Measurements from ENCODE around the gene POLR3E. TPM values are rescaled to one million over a fixed set of nuclear protein-coding genes. Genes with fewer than 3 reads are reported as not detected.

POLR3E gene
- total RNA-seq, 2 experiments from 2014 or later: 66.9 to 67.9 TPM

DNA sequence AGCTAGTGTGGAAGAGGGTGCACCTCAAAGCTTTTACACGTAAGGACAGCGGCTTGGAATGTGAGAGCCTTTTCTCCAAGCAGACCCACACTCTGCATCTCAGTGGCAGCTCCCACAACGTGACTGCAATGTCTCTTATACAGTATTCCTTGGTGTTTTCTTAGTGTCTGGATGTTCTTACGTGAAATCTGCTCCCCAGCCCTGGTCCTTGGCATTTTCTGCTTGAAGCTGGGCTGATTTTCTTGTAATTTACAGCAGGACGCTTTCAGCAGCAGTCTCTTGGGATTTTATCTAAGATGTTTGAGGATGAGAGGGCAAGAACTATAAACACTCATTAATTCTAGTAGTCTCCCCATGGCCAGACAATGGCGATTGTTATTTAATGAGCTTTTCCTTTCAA is 12.1 kb upstream of the POLR3E start:
- no peak overlapping the region for H3K27ac Mint-ChIP-seq
- no peaks in the 10 kb centered on the region for H3K27me3 Mint-ChIP-seq
- intact Hi-C loops (cut with micrococcal nuclease): no loop called here
- no peak for ATAC-seq
- no peak overlapping the region for H3K4me3 Mint-ChIP-seq
- no peak for TF ChIP-seq CTCF (IDR thresholded peaks at IDR 0.05)
- POLR2A ChIA-PET: interaction anchor here (1.0 kb wide), 1 partner anchor 12 kb away, joined by 3 read pairs; no protein-coding TSS in a partner anchor
- H3K36me3 Mint-ChIP-seq (ENCODE audit: low read depth): peaks cover 26% of the 10 kb centered on the region
- CTCF ChIA-PET: interaction anchor here (0.7 to 3.1 kb wide), 2 partner anchors 12 to 16 kb away, joined by 3 to 12 read pairs; partner anchors contain the start of gene POLR3E
- no peaks in the 10 kb centered on the region for H3K9me3 Mint-ChIP-seq
- no peak for DNase-seq
- H3K4me1 Mint-ChIP-seq (ENCODE audit: low read depth): peaks cover 2% of the 10 kb centered on the region

DNA sequence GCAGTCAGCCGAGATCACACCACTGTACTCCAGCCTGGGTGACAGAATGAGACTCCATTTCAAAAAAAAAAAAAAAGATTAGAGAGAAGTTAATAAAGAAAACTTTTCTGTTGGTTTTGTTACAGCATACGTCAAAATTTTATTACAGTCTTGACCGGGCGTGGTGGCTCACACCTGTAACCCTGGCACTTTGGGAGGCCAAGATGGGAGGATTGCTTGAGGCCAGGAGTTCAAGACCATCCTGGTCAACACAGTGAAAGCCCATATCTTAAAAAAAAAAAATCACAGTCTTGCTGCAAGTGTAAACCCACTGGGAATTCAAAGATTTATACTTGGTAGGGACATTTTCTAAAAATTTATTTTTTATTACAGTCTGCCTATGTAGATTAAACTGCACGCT is 6.2 kb upstream of the POLR3E start:
- DNase-seq (no peak), ATAC-seq (no peak)
- Mint-ChIP-seq H3K27ac (no peak overlapping the region), H3K4me3 (no peak overlapping the region), H3K36me3 (ENCODE audit: low read depth) (no peaks in the 10 kb centered on the region), H3K9me3 (no peaks in the 10 kb centered on the region), H3K4me1 (ENCODE audit: low read depth) (peaks cover 7% of the 10 kb centered on the region), H3K27me3 (no peaks in the 10 kb centered on the region)
- ChIA-PET CTCF (no interaction called here), POLR2A (no interaction called here)
- TF ChIP-seq CTCF (IDR thresholded peaks at IDR 0.05): no peak
- intact Hi-C loops (cut with micrococcal nuclease): no loop called here

GRCh38 chr16:22291860-22292318 is 5.3 kb upstream of the POLR3E start:
- ATAC-seq (no peak), DNase-seq (no peak)
- intact Hi-C loops (cut with micrococcal nuclease): no loop called here
- no peaks in the 10 kb centered on the region for H3K27me3 Mint-ChIP-seq
- no peak overlapping the region for H3K4me3 Mint-ChIP-seq
- peaks cover under 1% of the 10 kb centered on the region for H3K36me3 Mint-ChIP-seq (ENCODE audit: low read depth)
- ChIA-PET CTCF (no interaction called here), POLR2A (interaction anchor here (0.8 to 1.4 kb wide), 2 partner anchors 88 to 100 kb away, joined by 3 read pairs; no protein-coding TSS in a partner anchor)
- H3K27ac Mint-ChIP-seq: no peak overlapping the region
- no peaks in the 10 kb centered on the region for H3K9me3 Mint-ChIP-seq
- peaks cover 9% of the 10 kb centered on the region for H3K4me1 Mint-ChIP-seq (ENCODE audit: low read depth)
- TF ChIP-seq CTCF (IDR thresholded peaks at IDR 0.05): no peak

DNA sequence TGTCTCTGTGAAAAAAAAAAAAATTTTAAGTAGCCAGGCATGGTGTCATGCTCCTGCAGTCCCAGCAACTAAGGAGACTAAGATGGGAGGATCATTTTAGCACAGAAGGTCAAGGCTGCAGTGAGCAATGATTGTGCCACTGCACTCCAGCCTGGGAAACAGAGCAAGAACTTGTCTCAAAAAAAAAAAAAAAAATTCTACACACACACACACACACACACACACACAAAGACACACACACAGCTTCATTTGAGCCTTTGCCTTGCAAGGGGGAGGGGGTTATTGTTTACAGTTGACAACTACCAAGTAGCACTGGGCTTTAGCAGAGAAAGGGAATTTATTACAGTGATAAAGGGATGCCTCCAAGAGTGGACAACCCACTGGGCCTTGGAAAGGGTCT is 4.9 kb upstream of the POLR3E start:
- no peak for DNase-seq
- POLR2A ChIA-PET: interaction anchor here (0.6 to 1.4 kb wide), 3 partner anchors 89 to 282 kb away, joined by 3 read pairs; no protein-coding TSS in a partner anchor
- TF ChIP-seq CTCF (IDR thresholded peaks at IDR 0.05): no peak
- H3K9me3 Mint-ChIP-seq: no peaks in the 10 kb centered on the region
- CTCF ChIA-PET: no interaction called here
- no peaks in the 10 kb centered on the region for H3K27me3 Mint-ChIP-seq
- H3K36me3 Mint-ChIP-seq (ENCODE audit: low read depth): peaks cover 2% of the 10 kb centered on the region
- peaks cover 9% of the 10 kb centered on the region for H3K4me1 Mint-ChIP-seq (ENCODE audit: low read depth)
- no peak for ATAC-seq
- intact Hi-C loops (cut with micrococcal nuclease): no loop called here
- no peak overlapping the region for H3K27ac Mint-ChIP-seq
- H3K4me3 Mint-ChIP-seq: no peak overlapping the region

- Mint-ChIP-seq H3K27ac (no peak overlapping the region), H3K4me1 (ENCODE audit: low read depth) (peaks cover 9% of the 10 kb centered on the region), H3K27me3 (no peaks in the 10 kb centered on the region), H3K9me3 (no peaks in the 10 kb centered on the region), H3K4me3 (no peak overlapping the region), H3K36me3 (ENCODE audit: low read depth) (peaks cover 6% of the 10 kb centered on the region)
- TF ChIP-seq CTCF (IDR thresholded peaks at IDR 0.05): no peak
- ATAC-seq: no peak
- ChIA-PET CTCF (interaction anchor here (5.5 kb wide), 1 partner anchor 88 kb away, joined by 40 read pairs; the partner anchor contains the start of gene EEF2K), POLR2A (interaction anchor here (0.6 to 1.4 kb wide), 2 partner anchors 101 to 283 kb away, joined by 3 read pairs; no protein-coding TSS in a partner anchor)
- intact Hi-C loops (cut with micrococcal nuclease): no loop called here
- DNase-seq: no peak
Measured at GRCh38 chr16:22293137-22294106, 3.8 kb upstream of the POLR3E start.
